NCI-H446 (cell line): ENCODE data around the gene COL4A1.

Experiments
- DNase-seq, 2 experiments: peaks; one replicate each; lab custom pipeline; 2025; lab: John Stamatoyannopoulos, UW

COL4A1 gene

GRCh38 chr13:110306960-110307766, at the start of gene COL4A1, which contains the start of gene COL4A2:
Gene COL4A1, minus strand, starts transcription at chr13:110307157. Its CDS starts 130 bp downstream, at chr13:110307027.
Gene COL4A2, plus strand, starts transcription at chr13:110307284. Its CDS starts 620 bp downstream, at chr13:110307904.
- DNase-seq = no peak

GRCh38 chr13:110356362-110356761, 49.4 kb upstream of the COL4A1 start:
- DNase-seq = no peak

- DNase-seq = no peak
Observed at GRCh38 chr13:110354715-110355473, 47.9 kb upstream of the COL4A1 start.

- DNase-seq = no peak
Observed at GRCh38 chr13:110354123-110354627, 47.2 kb upstream of the COL4A1 start.

GRCh38 chr13:110353339-110353977, 46.5 kb upstream of the COL4A1 start:
- DNase-seq = no peak

- no peak for DNase-seq
Observed at GRCh38 chr13:110352735-110353134, 45.8 kb upstream of the COL4A1 start.

GRCh38 chr13:110351636-110352420, 44.9 kb upstream of the COL4A1 start:
- DNase-seq = no peak

GRCh38 chr13:110350509-110350908, 43.6 kb upstream of the COL4A1 start:
- DNase-seq = no peak

GRCh38 chr13:110350049-110350448, 43.1 kb upstream of the COL4A1 start:
- no peak for DNase-seq

GRCh38 chr13:110349239-110349638, 42.3 kb upstream of the COL4A1 start:
- DNase-seq = no peak

- no peak for DNase-seq
Observed at GRCh38 chr13:110348309-110349105, 41.5 kb upstream of the COL4A1 start.

GRCh38 chr13:110347535-110348308, 40.8 kb upstream of the COL4A1 start:
- no peak for DNase-seq

GRCh38 chr13:110347088-110347487, 40.1 kb upstream of the COL4A1 start:
- DNase-seq = no peak

GRCh38 chr13:110346661-110347067, 39.7 kb upstream of the COL4A1 start:
- DNase-seq = no peak

GRCh38 chr13:110345701-110346100, 38.7 kb upstream of the COL4A1 start:
- no peak for DNase-seq

- DNase-seq = no peak
Observed at GRCh38 chr13:110345266-110345665, 38.3 kb upstream of the COL4A1 start.

GRCh38 chr13:110344320-110344719, 37.4 kb upstream of the COL4A1 start:
- DNase-seq = no peak

GRCh38 chr13:110343241-110343865, 36.4 kb upstream of the COL4A1 start:
- DNase-seq = no peak

- no peak for DNase-seq
Observed at GRCh38 chr13:110342474-110342873, 35.5 kb upstream of the COL4A1 start.
